22Rv1 (cell line): ENCODE results near the gene FAM107B.

Experiments used
- CTCF ChIP-seq: fragments of 450-650 bp; IDR thresholded peaks from 2 replicates; pipeline ENCODE4 v1.5.1; 2017; ENCODE audit warnings: mild to moderate bottlenecking
- ZFX ChIP-seq: fragments of 450-650 bp; IDR thresholded peaks from 2 replicates; pipeline ENCODE4 v1.6.1; 2017; ENCODE audit warnings: antibody characterized with exemption, borderline replicate concordance

DNA sequence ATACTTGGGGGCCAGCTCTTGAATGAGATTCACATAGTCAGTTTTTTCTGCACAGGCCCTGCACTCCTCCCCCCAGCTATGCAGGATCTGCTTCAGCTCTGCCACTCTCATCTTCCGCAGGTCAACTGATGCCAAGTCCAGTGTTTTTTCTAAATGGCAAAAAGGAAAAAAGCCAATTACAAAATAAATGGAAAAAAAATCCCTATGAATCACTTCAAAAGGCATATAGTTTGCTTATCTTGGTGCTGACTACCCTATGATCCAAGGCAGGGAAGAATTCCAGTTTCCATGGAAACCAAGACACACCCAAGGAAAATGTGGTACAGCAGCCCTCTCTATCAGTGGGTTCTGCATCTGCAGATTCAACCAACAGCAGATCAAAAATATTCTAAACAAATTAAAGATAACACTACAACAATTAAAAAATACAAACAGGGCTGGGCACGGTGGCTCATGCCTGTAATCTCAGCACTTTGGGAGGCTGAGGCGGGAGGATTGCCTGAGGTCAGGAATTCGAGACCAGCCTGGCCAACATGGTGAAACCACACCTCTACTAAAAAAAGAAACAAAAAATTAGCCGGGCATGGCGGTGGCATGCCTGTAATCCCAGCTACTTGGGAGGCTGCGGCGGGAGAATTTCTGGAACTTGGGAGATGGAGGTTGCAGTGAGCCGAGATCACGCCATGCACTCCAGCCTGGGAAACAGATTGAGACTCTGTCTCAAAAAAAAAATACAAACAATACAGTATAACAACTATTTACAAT lies 45.5 kb upstream of the FAM107B start:
- TF ChIP-seq CTCF, result no peak
- TF ChIP-seq ZFX, result no peak
